GM12873 (cell line): ENCODE data around the gene GALNT2.

Experiments
- TF ChIP-seq, protein P1 (sequence below): IDR thresholded peaks from 2 replicates; pipeline ENCODE4 v1.5.1; 2012; ENCODE audit warnings: low read depth, mild to moderate bottlenecking, moderate library complexity, low read length, control low read depth; ENCODE audit not compliant: insufficient read depth; ENCODE audit errors: missing control alignments

GALNT2 gene

DNA sequence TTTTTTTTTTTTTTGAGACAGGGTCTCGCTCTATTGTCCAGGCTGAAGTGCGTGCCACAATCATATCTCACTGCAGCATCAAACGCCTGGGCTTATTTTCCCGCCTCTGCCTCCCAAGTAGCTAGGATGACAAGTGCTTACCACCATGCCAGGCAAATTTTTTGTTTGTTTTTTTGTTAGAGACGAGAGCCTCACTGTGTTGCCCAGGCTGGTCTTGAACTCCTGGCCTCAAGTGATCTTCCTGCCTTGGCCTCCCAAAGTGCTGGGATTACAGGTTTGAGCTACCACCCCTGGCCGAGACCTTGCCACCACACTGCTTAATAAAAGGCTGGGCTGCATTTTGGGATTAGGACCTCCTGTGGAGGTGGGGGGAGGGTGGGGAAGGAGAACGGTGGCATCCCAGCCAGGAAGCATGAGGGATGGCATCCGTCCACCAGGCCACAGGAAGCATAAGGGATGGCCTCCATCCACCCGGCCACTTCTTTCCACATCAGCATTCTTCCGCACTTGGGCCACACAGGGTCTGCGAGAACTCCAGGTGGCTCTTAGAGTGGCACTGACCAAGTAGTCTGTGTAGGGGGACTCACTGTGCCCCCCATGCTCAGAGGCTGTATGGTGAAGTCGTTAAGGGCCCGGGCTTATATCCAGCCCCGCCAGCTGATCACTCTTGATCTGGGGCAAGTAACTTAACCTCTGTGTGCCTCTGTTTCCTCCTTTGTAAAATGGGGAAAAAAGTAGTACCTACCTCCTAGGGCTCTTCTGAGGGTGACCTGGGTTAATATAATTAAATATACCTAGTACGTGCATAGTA, 75.0 kb downstream of the GALNT2 start:
- TF ChIP-seq, protein P1, sequence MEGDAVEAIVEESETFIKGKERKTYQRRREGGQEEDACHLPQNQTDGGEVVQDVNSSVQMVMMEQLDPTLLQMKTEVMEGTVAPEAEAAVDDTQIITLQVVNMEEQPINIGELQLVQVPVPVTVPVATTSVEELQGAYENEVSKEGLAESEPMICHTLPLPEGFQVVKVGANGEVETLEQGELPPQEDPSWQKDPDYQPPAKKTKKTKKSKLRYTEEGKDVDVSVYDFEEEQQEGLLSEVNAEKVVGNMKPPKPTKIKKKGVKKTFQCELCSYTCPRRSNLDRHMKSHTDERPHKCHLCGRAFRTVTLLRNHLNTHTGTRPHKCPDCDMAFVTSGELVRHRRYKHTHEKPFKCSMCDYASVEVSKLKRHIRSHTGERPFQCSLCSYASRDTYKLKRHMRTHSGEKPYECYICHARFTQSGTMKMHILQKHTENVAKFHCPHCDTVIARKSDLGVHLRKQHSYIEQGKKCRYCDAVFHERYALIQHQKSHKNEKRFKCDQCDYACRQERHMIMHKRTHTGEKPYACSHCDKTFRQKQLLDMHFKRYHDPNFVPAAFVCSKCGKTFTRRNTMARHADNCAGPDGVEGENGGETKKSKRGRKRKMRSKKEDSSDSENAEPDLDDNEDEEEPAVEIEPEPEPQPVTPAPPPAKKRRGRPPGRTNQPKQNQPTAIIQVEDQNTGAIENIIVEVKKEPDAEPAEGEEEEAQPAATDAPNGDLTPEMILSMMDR = no peak

DNA sequence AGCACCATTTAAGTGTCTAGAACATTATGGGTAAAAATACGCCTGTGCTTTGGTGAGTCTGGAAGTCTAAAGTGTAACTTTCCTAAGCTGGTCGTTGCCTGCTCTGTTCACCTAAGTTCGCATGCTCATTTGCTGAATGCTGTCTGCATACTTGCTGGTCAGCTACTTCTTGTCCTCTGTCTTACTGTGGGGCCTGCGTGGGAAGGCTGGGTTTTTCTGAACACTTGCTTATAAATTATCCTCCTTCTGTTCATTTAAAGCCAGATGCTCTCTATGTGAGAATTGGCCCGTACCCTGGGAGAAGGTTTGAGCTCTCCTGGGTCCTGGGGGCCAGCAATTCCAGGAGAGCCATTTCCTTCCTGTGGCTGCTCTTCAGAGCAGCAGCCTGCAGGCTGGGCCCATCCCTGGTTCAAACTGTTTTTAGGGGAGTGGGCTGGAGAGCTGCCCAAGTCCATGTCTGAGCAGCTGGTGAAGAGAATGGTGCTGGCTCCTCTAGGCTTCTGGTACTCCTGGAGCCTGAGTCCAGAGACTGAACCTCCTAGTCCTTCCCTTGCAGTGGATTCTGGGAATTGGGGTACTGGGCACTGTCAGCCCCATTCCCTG, 75.7 kb downstream of the GALNT2 start:
- TF ChIP-seq, protein P1 = no peak

DNA sequence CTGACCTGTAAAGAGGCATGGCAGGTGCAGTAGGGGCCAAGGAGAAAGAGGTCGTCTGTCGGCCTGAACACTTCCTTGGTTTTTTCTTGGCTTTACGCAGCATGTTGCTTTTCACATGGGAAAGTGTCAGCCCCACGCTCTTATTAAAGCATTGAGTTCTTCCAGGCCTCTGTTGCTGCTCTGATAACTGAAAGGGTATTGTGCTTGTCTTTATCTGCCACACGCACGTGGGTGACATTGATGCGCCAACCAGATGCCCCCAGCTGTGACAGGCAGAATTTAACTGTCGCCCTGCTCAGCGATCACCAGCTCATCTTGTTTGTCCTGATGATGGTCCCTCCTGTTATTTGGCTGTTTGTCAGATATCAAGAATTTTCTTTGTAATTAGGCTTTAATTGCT, 76.5 kb downstream of the GALNT2 start:
- TF ChIP-seq, protein P1 = no peak

DNA sequence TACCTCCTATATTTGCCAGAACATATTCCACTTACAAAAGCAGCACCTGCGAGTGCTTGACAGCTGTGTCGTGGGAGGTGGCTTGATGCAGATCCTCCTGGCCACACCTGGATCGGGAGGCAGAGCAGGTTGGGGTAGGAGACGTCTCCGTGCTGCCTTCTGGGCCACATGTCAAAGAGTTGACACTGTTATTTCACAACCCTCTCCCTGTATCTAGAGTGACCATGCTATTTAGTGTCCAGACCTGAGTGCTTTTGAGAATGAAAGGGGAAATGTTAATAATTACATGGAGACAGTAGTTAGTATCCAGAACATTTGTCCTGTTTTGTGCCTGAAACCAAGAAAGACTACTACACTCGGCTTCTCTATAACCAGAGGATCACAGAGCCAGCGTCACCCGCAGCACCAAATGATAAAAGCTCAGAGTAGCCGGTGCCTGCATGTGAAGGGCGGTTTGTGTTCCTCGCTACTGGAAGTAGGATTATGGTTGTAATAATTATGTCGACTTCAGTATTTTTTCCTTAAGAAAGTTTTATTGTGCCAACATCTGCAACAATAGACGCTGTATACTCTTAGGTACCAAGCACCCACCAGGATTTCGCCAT, 77.1 kb downstream of the GALNT2 start:
- TF ChIP-seq, protein P1 = no peak

DNA sequence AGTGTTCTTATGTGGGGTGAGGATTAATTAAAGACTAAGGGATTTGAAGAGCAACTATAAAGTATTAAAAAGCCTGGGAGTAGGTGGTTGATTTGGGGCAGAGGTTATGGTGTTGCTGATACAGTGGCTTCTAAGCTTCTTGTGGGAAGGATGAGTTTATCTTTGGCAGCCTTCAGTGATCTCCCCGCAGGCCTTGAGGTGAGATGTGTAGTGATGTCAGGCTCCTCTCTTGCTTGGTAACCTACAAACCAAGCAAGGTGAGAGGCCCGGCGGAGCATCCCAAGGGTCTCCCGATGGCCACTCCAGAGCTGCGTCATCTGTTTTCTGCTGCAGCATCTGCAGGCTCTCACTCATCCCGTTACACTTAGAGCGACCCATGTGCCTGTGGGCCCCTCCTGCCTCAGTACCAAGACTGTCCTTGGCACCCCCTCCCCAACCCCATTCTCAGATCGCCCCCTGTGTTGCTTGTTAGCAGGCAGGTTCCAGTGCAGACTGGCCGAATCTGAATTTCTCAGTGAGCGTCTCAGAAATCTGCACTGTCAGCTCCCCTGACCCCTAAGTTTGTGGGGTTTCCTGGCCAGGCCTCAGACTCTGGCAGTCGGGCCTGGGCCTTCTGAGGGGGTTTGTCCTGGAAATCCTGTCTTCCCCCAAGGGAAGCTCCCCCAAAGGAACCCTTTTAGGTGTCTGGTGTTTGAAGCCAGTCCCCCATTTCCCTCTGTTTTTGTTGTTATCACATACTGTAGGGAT, 77.9 kb downstream of the GALNT2 start:
- TF ChIP-seq, protein P1 = no peak

DNA sequence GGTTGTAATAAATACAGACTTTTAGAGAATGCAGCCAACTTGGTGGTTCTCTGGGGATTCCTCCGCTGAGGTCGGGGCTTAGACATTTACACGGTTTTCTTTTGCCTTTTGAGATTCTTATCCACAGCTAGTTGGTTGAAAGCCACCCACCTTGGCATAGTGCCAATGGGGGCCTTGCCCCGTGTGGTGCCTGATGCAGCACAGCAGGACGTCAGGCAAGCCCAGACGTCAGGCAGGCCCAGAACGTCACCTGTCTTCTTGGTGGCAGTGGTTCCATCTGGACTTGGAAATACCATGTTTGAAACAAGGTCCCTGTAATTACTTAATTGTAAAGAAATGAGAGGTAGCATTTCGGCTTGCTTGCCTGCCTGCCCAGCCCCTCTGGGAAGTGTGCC, 78.5 kb downstream of the GALNT2 start:
- TF ChIP-seq, protein P1 = no peak
